DOHH2 (cell line): ENCODE data around the gene CLDND1.

Experiments used
- H3F3A ChIP-seq: fragments of 200-600 bp; sonication (generic), shearing (Covaris generic); 2 replicates; pipeline ENCODE4 v1.6.0; 2016; ENCODE audit warnings: antibody characterized with exemption, mild to moderate bottlenecking; ENCODE audit not compliant: control insufficient read depth, insufficient read depth
- H3K27ac ChIP-seq: fragments of 200-600 bp; sonication (generic); 2 replicates; pipeline ENCODE4 v1.5.1; 2014; ENCODE audit warnings: low read depth, mild to moderate bottlenecking, low read length, moderate library complexity
- H3K27me3 ChIP-seq: fragments of 200-600 bp; sonication (generic); 2 replicates; pipeline ENCODE4 v1.6.1; 2014; ENCODE audit warnings: mild to moderate bottlenecking, low read length, mixed read lengths; ENCODE audit not compliant: control insufficient read depth
- H3K36me3 ChIP-seq: fragments of 200-600 bp; sonication (generic); 2 replicates; pipeline ENCODE4 v1.6.1; 2014; ENCODE audit warnings: mild to moderate bottlenecking, low read length, moderate library complexity, mixed read lengths; ENCODE audit not compliant: control insufficient read depth
- H3K4me1 ChIP-seq: fragments of 200-600 bp; sonication (generic); 2 replicates; pipeline ENCODE4 v1.6.1; 2014; ENCODE audit warnings: mild to moderate bottlenecking, low read length, mixed read lengths; ENCODE audit not compliant: control insufficient read depth
- H3K4me2 ChIP-seq: fragments of 200-600 bp; sonication (generic); 2 replicates; pipeline ENCODE4 v1.6.0; 2014; ENCODE audit warnings: mild to moderate bottlenecking, low read length, moderate library complexity
- H3K4me3 ChIP-seq: fragments of 200-600 bp; sonication (generic); 2 replicates; pipeline ENCODE4 v1.5.1; 2014; ENCODE audit warnings: mild to moderate bottlenecking, low read length, mixed read lengths
- H3K79me2 ChIP-seq: fragments of 200-600 bp; sonication (generic); 2 replicates; pipeline ENCODE4 v1.6.1; 2014; ENCODE audit warnings: mild to moderate bottlenecking, low read length, mixed read lengths; ENCODE audit not compliant: control insufficient read depth
- H3K9me2 ChIP-seq: fragments of 200-600 bp; sonication (generic); replicated peaks from 2 replicates; pipeline ENCODE4 v1.6.1; 2014; ENCODE audit warnings: mild to moderate bottlenecking, low read length, mixed read lengths; ENCODE audit not compliant: control insufficient read depth
- H3K9me3 ChIP-seq: fragments of 200-600 bp; sonication (generic); 2 replicates; pipeline ENCODE4 v1.6.1; 2014; ENCODE audit warnings: antibody characterized with exemption, low read length, mixed read lengths; ENCODE audit not compliant: control insufficient read depth, insufficient read depth
- H4K20me1 ChIP-seq: fragments of 200-600 bp; sonication (generic); 2 replicates; pipeline ENCODE4 v1.6.0; 2014; ENCODE audit warnings: low read depth, mild to moderate bottlenecking, antibody characterized with exemption, low read length, moderate library complexity; ENCODE audit not compliant: control insufficient read depth, insufficient read depth
- EZH2phosphoT487 ChIP-seq: fragments of 200-600 bp; sonication (generic); IDR thresholded peaks from 2 replicates; pipeline ENCODE4 v1.6.1; 2017; ENCODE audit warnings: borderline replicate concordance, mild to moderate bottlenecking, antibody characterized with exemption, low read length, moderate library complexity, mixed read lengths
- TF ChIP-seq, protein P1 (sequence below): fragments of 200-600 bp; sonication (generic); IDR thresholded peaks from one replicate; pipeline ENCODE4 v1.5.1; 2014; ENCODE audit warnings: antibody characterized with exemption, mild to moderate bottlenecking, low read depth, low read length; ENCODE audit not compliant: poor library complexity, severe bottlenecking

The CLDND1 gene

GRCh38 chr3:98501863-98502576 is 20.7 kb downstream of the CLDND1 start:
- no peak overlapping the region for H3K4me3 ChIP-seq
- H3K27ac ChIP-seq, result no peak overlapping the region
- TF ChIP-seq, protein P1, sequence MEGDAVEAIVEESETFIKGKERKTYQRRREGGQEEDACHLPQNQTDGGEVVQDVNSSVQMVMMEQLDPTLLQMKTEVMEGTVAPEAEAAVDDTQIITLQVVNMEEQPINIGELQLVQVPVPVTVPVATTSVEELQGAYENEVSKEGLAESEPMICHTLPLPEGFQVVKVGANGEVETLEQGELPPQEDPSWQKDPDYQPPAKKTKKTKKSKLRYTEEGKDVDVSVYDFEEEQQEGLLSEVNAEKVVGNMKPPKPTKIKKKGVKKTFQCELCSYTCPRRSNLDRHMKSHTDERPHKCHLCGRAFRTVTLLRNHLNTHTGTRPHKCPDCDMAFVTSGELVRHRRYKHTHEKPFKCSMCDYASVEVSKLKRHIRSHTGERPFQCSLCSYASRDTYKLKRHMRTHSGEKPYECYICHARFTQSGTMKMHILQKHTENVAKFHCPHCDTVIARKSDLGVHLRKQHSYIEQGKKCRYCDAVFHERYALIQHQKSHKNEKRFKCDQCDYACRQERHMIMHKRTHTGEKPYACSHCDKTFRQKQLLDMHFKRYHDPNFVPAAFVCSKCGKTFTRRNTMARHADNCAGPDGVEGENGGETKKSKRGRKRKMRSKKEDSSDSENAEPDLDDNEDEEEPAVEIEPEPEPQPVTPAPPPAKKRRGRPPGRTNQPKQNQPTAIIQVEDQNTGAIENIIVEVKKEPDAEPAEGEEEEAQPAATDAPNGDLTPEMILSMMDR, result no peak
- no peak for TF ChIP-seq EZH2phosphoT487
- no peak overlapping the region for H3K4me2 ChIP-seq
- no peaks in the 10 kb centered on the region for H4K20me1 ChIP-seq
- no peaks in the 10 kb centered on the region for H3K9me2 ChIP-seq
- H3K9me3 ChIP-seq, result no peaks in the 10 kb centered on the region
- H3F3A ChIP-seq, result no peaks in the 10 kb centered on the region
- H3K4me1 ChIP-seq, result no peaks in the 10 kb centered on the region
- H3K79me2 ChIP-seq, result no peaks in the 10 kb centered on the region
- H3K27me3 ChIP-seq, result no peaks in the 10 kb centered on the region
- H3K36me3 ChIP-seq, result no peaks in the 10 kb centered on the region

- Histone ChIP-seq H3K27ac (no peak overlapping the region), H3K9me2 (no peaks in the 10 kb centered on the region), H3K4me1 (no peaks in the 10 kb centered on the region), H4K20me1 (no peaks in the 10 kb centered on the region), H3K27me3 (no peaks in the 10 kb centered on the region), H3K9me3 (no peaks in the 10 kb centered on the region), H3F3A (no peaks in the 10 kb centered on the region), H3K79me2 (no peaks in the 10 kb centered on the region), H3K4me2 (no peak overlapping the region), H3K36me3 (no peaks in the 10 kb centered on the region), H3K4me3 (no peak overlapping the region)
- no peak for TF ChIP-seq EZH2phosphoT487
- TF ChIP-seq, protein P1, result no peak
Observed at GRCh38 chr3:98501270-98501669, 21.4 kb downstream of the CLDND1 start.

GRCh38 chr3:98500019-98500418 is 22.7 kb downstream of the CLDND1 start:
- Histone ChIP-seq H3K36me3 (no peaks in the 10 kb centered on the region), H3K4me3 (no peak overlapping the region), H3K9me2 (no peaks in the 10 kb centered on the region), H4K20me1 (no peaks in the 10 kb centered on the region), H3K27me3 (no peaks in the 10 kb centered on the region), H3K4me2 (no peak overlapping the region), H3K79me2 (no peaks in the 10 kb centered on the region), H3K4me1 (no peaks in the 10 kb centered on the region), H3K9me3 (no peaks in the 10 kb centered on the region), H3K27ac (no peak overlapping the region), H3F3A (no peaks in the 10 kb centered on the region)
- TF ChIP-seq, protein P1, result no peak
- TF ChIP-seq EZH2phosphoT487, result no peak
